GM19395 (cell line): ENCODE results near the gene VDAC2.
"Not testable (repeated sequence)": the region's sequence is repeated elsewhere in the genome, so short reads cannot be mapped to it uniquely, and the experiment has no call there.

Source experiments
- ATAC-seq: cut with Tn5 transposase; IDR thresholded peaks from one replicate; pipeline ENCODE4 v1.9.1; 2021; ENCODE audit warnings: mild to moderate bottlenecking, moderate library complexity; ENCODE audit not compliant: unreplicated experiment

VDAC2 gene

GRCh38 chr10:75210282-75211006, at the start of gene VDAC2:
Gene VDAC2 (plus strand): TSS chr10:75210796. CDS start chr10:75211159, 363 bp downstream.
- ATAC-seq, result peak; percentile 89

- ATAC-seq, result peak; percentile 91
Observed at GRCh38 chr10:75165684-75166622, 44.6 kb upstream of the VDAC2 start.

- peak; percentile 42 for ATAC-seq
Observed at GRCh38 chr10:75166623-75166972, 44.0 kb upstream of the VDAC2 start.

GRCh38 chr10:75168275-75168674, 42.3 kb upstream of the VDAC2 start:
- no peak for ATAC-seq

GRCh38 chr10:75170215-75170614, 40.4 kb upstream of the VDAC2 start:
- no peak for ATAC-seq

GRCh38 chr10:75175046-75175445, 35.5 kb upstream of the VDAC2 start:
- no peak for ATAC-seq

GRCh38 chr10:75176046-75176445, 34.5 kb upstream of the VDAC2 start:
- ATAC-seq, result no peak

- no peak for ATAC-seq
Observed at GRCh38 chr10:75176736-75177135, 33.9 kb upstream of the VDAC2 start.

- no peak for ATAC-seq
Observed at GRCh38 chr10:75179657-75180177, 30.9 kb upstream of the VDAC2 start.

- no peak for ATAC-seq
Observed at GRCh38 chr10:75180592-75180991, 30.0 kb upstream of the VDAC2 start.

- ATAC-seq, result no peak
Observed at GRCh38 chr10:75181073-75181472, 29.5 kb upstream of the VDAC2 start.

GRCh38 chr10:75186310-75186709, 24.3 kb upstream of the VDAC2 start:
- ATAC-seq, result no peak

GRCh38 chr10:75187961-75188426, 22.6 kb upstream of the VDAC2 start:
- peak; percentile 69 for ATAC-seq

- ATAC-seq, result not testable (repeated sequence)
Observed at GRCh38 chr10:75188522-75188921, 22.1 kb upstream of the VDAC2 start.

GRCh38 chr10:75189266-75190096, 21.1 kb upstream of the VDAC2 start:
- ATAC-seq, result no peak

- ATAC-seq, result no peak
Observed at GRCh38 chr10:75191821-75192568, 18.6 kb upstream of the VDAC2 start.

- not testable (repeated sequence) for ATAC-seq
Observed at GRCh38 chr10:75194625-75195024, 16.0 kb upstream of the VDAC2 start.

- no peak for ATAC-seq
Observed at GRCh38 chr10:75195035-75195763, 15.4 kb upstream of the VDAC2 start.

GRCh38 chr10:75197066-75197465, 13.5 kb upstream of the VDAC2 start:
- no peak for ATAC-seq
